Ovary (tissue), 3 donors: Measurements from ENCODE around the gene KIAA0930.

ENCODE experiments used
- CTCF ChIP-seq, 3 donors: fragments of 450-650 bp in 2 of 3; fragments of 200-600 bp in 1 of 3; IDR thresholded peaks; one replicate each; pipeline versions ENCODE4 v1.5.1 to v1.8.0; 2016 to 2022; ENCODE audit warnings: antibody characterized with exemption in 3 of 3, mild to moderate bottlenecking in 1 of 3
- EP300 ChIP-seq: sonication (generic); formaldehyde crosslinking; IDR thresholded peaks from one replicate; pipeline ENCODE4 v1.6.1; 2017; ENCODE audit warnings: antibody characterized with exemption
- donor health status: DM: no; HTN: no; CAD: no.

GRCh38 chr22:45248832-45249561, 8.3 kb upstream of the KIAA0930 start:
- TF ChIP-seq CTCF (IDR thresholded peaks at IDR 0.05) = no peak
- no peak for TF ChIP-seq EP300
